GM10248 (cell line): ENCODE measurements around the gene TGFBR2.

Source experiments
- CTCF ChIA-PET: fragments of 300-600 bp; sonication (Branson Sonifier 250); formaldehyde crosslinking; extraction: SDS; loops from one replicate; lab custom pipeline; 2021; ENCODE audit warnings: antibody characterized with exemption; lab: Yijun Ruan, JAX
- POLR2A ChIA-PET: fragments of 350-650 bp; sonication (Branson Sonifier 250); formaldehyde crosslinking; extraction: SDS; loops from one replicate; lab custom pipeline; 2020; ENCODE audit warnings: antibody characterized with exemption; lab: Yijun Ruan, JAX
- DNase-seq: peaks from one replicate; pipeline ENCODE4 v3.0.0; 2012; ENCODE audit errors: extremely low spot score
- TF ChIP-seq, protein P1 (sequence below): IDR thresholded peaks from 2 replicates; pipeline ENCODE4 v1.5.1; 2012; ENCODE audit warnings: mild to moderate bottlenecking, low read depth; ENCODE audit errors: extremely low read depth, missing control alignments, control extremely low read depth

The TGFBR2 gene

GRCh38 chr3:30597769-30598134, 8.6 kb upstream of the TGFBR2 start:
- TF ChIP-seq, protein P1, sequence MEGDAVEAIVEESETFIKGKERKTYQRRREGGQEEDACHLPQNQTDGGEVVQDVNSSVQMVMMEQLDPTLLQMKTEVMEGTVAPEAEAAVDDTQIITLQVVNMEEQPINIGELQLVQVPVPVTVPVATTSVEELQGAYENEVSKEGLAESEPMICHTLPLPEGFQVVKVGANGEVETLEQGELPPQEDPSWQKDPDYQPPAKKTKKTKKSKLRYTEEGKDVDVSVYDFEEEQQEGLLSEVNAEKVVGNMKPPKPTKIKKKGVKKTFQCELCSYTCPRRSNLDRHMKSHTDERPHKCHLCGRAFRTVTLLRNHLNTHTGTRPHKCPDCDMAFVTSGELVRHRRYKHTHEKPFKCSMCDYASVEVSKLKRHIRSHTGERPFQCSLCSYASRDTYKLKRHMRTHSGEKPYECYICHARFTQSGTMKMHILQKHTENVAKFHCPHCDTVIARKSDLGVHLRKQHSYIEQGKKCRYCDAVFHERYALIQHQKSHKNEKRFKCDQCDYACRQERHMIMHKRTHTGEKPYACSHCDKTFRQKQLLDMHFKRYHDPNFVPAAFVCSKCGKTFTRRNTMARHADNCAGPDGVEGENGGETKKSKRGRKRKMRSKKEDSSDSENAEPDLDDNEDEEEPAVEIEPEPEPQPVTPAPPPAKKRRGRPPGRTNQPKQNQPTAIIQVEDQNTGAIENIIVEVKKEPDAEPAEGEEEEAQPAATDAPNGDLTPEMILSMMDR: no peak
- no peak for DNase-seq
- CTCF ChIA-PET: interaction anchor here (1.3 kb wide), 1 partner anchor 124 kb away, joined by 3 read pairs; no protein-coding TSS in a partner anchor
- POLR2A ChIA-PET: no interaction called here

DNA sequence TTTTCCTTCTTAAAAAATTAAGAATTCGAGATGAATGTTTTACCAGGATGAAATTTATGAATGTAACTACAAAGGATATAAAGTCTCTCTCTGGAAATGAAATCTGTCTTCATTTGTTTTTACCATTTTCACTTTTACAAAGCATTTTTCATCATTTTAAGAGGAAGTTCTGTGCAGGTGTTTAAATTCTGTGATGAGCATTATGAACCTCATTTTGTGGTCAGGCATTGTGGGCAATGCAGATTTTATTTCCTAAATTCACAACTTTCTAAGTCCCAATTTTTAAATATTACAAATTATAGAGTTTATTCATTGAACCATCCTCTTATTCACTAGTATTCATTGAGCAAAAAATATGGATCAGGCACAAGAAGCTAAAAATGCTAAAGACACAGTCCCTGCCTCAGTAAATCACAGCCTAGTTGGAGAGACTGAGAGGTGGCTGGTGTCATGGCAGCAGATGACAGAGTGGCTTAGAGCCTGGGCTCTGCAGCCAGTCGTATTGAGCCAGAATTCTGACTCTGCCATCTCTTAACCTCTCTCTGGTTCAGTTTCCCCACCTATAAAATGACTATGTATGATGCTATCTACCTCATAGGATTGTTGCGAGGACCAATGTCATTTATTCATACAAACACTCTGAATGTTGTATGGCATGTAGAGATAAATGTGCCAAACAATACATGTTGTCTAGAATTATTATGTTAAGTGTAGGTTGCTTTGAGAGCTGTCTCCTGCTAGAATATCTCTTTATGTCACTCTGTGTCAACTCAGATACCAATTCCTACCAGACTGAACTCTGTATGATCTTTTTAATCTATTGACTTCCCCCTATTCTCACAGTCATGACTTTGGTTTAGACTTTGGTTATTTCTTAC, 7.5 kb upstream of the TGFBR2 start:
- CTCF ChIA-PET: interaction anchor here (1.3 kb wide), 1 partner anchor 125 kb away, joined by 3 read pairs; no protein-coding TSS in a partner anchor
- POLR2A ChIA-PET: no interaction called here
- no peak for DNase-seq
- TF ChIP-seq, protein P1: no peak

DNA sequence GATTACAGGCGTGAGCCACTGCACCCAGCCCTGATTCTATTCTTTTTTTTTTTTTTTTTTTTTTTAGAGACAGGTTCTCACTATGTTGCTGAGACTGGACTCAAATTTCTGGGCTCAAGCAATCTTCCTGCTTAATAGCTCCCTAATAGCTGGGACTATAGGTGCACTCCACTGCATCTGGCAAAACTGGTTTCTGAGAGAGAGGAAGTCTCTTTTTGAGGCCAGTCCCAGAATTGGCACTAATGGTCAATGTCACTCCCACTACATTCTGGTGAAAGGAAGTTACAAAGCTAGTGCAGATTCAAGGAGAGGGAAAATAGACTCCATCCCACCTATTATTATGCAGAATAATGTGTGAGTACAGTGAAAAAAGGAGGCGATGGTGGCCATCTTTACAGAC, 5.8 kb upstream of the TGFBR2 start:
- ChIA-PET POLR2A (interaction anchor here (0.7 kb wide), 1 partner anchor 38 kb away, joined by 13 read pairs; no protein-coding TSS in a partner anchor), CTCF (no interaction called here)
- no peak for DNase-seq
- TF ChIP-seq, protein P1: no peak

DNA sequence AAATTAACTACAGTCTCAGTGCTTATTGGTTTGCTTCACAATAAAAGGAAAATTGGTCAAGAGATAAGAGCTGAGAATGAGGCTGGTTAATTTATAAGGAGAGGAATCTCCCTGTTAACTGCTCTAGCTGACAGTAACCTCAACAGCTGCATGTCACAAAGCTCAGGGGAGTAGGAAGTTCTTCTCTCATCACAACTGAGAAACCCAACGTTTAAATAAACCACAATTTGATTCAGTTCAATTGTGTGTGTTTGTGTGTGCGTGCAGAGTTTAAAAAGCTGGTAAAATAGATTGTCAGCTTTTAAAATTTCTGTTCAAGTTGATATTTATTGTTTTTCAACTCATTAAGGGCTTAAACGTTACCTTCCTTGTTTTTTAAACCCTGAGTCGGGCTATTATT, 3.5 kb upstream of the TGFBR2 start:
- DNase-seq: no peak
- POLR2A ChIA-PET: no interaction called here
- CTCF ChIA-PET: no interaction called here
- TF ChIP-seq, protein P1: no peak

DNA sequence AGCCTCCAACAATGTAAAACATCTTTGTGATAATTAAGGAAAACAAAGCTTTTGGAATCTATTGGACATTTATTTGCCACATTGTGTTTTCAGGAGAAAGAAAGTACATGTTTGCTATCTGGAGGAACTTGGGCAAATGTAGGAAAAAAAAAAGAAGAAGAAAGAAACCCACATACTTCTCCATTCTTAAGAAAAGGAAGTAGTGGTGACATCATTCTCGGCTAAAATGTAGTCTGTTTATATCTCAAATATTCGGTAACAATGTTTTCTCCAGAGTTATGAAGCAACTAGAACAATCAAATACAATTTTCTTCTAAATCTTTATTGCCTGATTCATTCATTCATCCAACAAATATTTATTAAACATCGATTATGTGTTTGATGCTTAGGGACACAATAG, 2.3 kb upstream of the TGFBR2 start:
- TF ChIP-seq, protein P1: no peak
- ChIA-PET POLR2A (no interaction called here), CTCF (interaction anchor here (1.1 kb wide), 1 partner anchor 15 kb away, joined by 3 read pairs; no protein-coding TSS in a partner anchor)
- no peak for DNase-seq

GRCh38 chr3:30604558-30604957, 1.8 kb upstream of the TGFBR2 start:
- POLR2A ChIA-PET: no interaction called here
- CTCF ChIA-PET: interaction anchor here (1.1 kb wide), 1 partner anchor 15 kb away, joined by 3 read pairs; no protein-coding TSS in a partner anchor
- TF ChIP-seq, protein P1: no peak
- DNase-seq: no peak
